GM11168 (cell line): ENCODE data around the gene TNRC6C.

Experiments
- in situ Hi-C: fragments of 300-500 bp; cut with MboI; formaldehyde crosslinking; loops from one replicate; pipeline ENCODE4 v1.12.0; 2022; ENCODE audit warnings: low sequenced_read_pairs; ENCODE audit not compliant: unreplicated experiment

TNRC6C gene

GRCh38 chr17:78007647-78008046 is 49.1 kb downstream of the TNRC6C start:
- in situ Hi-C loops, result no loop called here

GRCh38 chr17:78010759-78011158 is 52.3 kb downstream of the TNRC6C start:
- in situ Hi-C loops, result loop anchor here (10.0 kb wide), 1 partner anchor 476 kb away; no protein-coding TSS in a partner anchor

- in situ Hi-C loops, result loop anchor here (10.0 kb wide), 1 partner anchor 478 kb away; no protein-coding TSS in a partner anchor
These were observed 53.9 kb downstream of the TNRC6C start for GRCh38 chr17:78012428-78012827.

GRCh38 chr17:78013683-78014467 is 55.4 kb downstream of the TNRC6C start:
- in situ Hi-C loops, result loop anchor here (10.0 kb wide), 1 partner anchor 479 kb away; no protein-coding TSS in a partner anchor

- in situ Hi-C loops, result loop anchor here (10.0 kb wide), 1 partner anchor 480 kb away; no protein-coding TSS in a partner anchor
These were observed 56.1 kb downstream of the TNRC6C start for GRCh38 chr17:78014646-78015045.

GRCh38 chr17:78016852-78017251 is 58.3 kb downstream of the TNRC6C start:
- in situ Hi-C loops, result loop anchor here (10.0 kb wide), 1 partner anchor 482 kb away; no protein-coding TSS in a partner anchor

- in situ Hi-C loops, result loop anchor here (10.0 kb wide), 1 partner anchor 485 kb away; no protein-coding TSS in a partner anchor
These were observed 61.0 kb downstream of the TNRC6C start for GRCh38 chr17:78019367-78019975.

- in situ Hi-C loops, result loop anchor here (10.0 kb wide), 1 partner anchor 485 kb away; no protein-coding TSS in a partner anchor
These were observed 61.6 kb downstream of the TNRC6C start for GRCh38 chr17:78019976-78020716.

- in situ Hi-C loops, result no loop called here
These were observed 62.2 kb downstream of the TNRC6C start for GRCh38 chr17:78020717-78021108.

GRCh38 chr17:78022425-78022824 is 63.9 kb downstream of the TNRC6C start:
- in situ Hi-C loops, result no loop called here

GRCh38 chr17:78023042-78023441 is 64.5 kb downstream of the TNRC6C start:
- in situ Hi-C loops, result no loop called here

GRCh38 chr17:78026381-78026780 is 67.9 kb downstream of the TNRC6C start:
- in situ Hi-C loops, result no loop called here

- in situ Hi-C loops, result no loop called here
These were observed 68.6 kb downstream of the TNRC6C start for GRCh38 chr17:78027121-78027520.

GRCh38 chr17:78029697-78030096 is 71.2 kb downstream of the TNRC6C start:
- in situ Hi-C loops, result no loop called here

GRCh38 chr17:78031435-78031834 is 72.9 kb downstream of the TNRC6C start:
- in situ Hi-C loops, result no loop called here

GRCh38 chr17:78032166-78032565 is 73.7 kb downstream of the TNRC6C start:
- in situ Hi-C loops, result no loop called here

GRCh38 chr17:78034429-78035091 is 76.1 kb downstream of the TNRC6C start:
- in situ Hi-C loops, result no loop called here

GRCh38 chr17:78037280-78037679 is 78.8 kb downstream of the TNRC6C start:
- in situ Hi-C loops, result no loop called here

- in situ Hi-C loops, result no loop called here
These were observed 80.3 kb downstream of the TNRC6C start for GRCh38 chr17:78038748-78039288.

GRCh38 chr17:78039581-78039980 is 81.1 kb downstream of the TNRC6C start:
- in situ Hi-C loops, result no loop called here
